ENCODE data around the gene PLEKHF1.

DNA sequence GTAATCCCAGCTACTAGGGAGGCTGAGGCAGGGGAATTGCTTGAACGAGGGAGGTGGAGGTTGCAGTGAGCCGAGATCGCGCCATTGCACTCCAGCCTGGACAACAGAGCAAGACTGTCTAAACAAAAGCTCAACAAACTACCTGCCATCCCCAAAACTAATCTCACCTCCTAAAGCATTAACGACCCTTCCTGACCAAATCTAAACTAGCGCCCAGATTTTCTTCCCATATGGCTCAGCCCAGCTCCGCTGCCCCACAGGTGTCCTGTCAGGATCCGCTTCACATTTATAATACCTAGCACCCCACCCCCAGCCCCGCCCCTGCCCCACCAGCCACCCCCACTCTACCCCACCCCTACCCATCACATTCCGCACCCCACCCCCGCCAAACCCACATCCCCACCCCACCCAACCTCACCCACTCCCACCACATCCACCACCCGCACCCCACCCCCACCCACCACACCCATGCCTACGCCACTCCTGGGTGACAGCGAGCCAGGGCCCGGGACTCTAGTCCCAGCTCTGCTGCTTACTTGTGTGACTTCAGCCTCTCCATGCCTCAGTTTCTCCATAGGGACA, 49.2 kb downstream of the PLEKHF1 start:
- TF ChIP-seq POLR2A (IDR thresholded peaks at IDR 0.05): no peak
- TF ChIP-seq, protein P1, sequence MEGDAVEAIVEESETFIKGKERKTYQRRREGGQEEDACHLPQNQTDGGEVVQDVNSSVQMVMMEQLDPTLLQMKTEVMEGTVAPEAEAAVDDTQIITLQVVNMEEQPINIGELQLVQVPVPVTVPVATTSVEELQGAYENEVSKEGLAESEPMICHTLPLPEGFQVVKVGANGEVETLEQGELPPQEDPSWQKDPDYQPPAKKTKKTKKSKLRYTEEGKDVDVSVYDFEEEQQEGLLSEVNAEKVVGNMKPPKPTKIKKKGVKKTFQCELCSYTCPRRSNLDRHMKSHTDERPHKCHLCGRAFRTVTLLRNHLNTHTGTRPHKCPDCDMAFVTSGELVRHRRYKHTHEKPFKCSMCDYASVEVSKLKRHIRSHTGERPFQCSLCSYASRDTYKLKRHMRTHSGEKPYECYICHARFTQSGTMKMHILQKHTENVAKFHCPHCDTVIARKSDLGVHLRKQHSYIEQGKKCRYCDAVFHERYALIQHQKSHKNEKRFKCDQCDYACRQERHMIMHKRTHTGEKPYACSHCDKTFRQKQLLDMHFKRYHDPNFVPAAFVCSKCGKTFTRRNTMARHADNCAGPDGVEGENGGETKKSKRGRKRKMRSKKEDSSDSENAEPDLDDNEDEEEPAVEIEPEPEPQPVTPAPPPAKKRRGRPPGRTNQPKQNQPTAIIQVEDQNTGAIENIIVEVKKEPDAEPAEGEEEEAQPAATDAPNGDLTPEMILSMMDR (IDR thresholded peaks at IDR 0.05): no peak
